ENCODE data around the gene MED22.

DNA sequence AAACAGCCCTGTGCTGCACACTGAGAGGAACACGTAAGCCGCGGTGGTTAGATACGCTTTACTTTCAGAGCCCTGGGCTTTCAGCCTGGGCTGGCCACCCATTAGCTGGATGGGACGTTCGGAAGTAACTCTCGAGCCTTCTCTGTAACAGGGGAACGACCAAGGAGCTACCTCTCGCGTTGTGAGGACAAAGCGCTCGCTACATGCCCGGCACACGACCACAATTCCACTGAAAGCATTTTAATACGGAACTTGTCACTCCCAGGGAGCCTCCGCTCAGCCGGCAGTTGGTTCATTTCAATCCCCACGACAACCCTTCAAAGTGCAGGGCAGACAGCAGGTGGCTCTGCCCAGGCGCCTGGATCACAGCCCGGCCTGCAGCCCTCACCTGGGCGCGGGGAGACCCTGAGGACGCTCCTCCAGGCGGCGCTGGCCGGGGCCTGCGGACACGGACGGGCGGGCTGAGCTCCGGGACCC, 8.0 kb upstream of the MED22 start:
- TF ChIP-seq, protein P1, sequence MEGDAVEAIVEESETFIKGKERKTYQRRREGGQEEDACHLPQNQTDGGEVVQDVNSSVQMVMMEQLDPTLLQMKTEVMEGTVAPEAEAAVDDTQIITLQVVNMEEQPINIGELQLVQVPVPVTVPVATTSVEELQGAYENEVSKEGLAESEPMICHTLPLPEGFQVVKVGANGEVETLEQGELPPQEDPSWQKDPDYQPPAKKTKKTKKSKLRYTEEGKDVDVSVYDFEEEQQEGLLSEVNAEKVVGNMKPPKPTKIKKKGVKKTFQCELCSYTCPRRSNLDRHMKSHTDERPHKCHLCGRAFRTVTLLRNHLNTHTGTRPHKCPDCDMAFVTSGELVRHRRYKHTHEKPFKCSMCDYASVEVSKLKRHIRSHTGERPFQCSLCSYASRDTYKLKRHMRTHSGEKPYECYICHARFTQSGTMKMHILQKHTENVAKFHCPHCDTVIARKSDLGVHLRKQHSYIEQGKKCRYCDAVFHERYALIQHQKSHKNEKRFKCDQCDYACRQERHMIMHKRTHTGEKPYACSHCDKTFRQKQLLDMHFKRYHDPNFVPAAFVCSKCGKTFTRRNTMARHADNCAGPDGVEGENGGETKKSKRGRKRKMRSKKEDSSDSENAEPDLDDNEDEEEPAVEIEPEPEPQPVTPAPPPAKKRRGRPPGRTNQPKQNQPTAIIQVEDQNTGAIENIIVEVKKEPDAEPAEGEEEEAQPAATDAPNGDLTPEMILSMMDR (tag by site-specific recombination; IDR thresholded peaks at IDR 0.05), result no peak
- TF ChIP-seq, protein P2, sequence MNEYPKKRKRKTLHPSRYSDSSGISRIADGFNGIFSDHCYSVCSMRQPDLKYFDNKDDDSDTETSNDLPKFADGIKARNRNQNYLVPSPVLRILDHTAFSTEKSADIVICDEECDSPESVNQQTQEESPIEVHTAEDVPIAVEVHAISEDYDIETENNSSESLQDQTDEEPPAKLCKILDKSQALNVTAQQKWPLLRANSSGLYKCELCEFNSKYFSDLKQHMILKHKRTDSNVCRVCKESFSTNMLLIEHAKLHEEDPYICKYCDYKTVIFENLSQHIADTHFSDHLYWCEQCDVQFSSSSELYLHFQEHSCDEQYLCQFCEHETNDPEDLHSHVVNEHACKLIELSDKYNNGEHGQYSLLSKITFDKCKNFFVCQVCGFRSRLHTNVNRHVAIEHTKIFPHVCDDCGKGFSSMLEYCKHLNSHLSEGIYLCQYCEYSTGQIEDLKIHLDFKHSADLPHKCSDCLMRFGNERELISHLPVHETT (tag by site-specific recombination; IDR thresholded peaks at IDR 0.05), result no peak
- TF ChIP-seq ZSCAN30 (tag by site-specific recombination; IDR thresholded peaks at IDR 0.05) (no peak), HOXA7 (CRISPR knock-in tag; IDR thresholded peaks at IDR 0.05; ENCODE audit: borderline replicate concordance) (no peak), TCF7L2 (IDR thresholded peaks at IDR 0.05; ENCODE audit: borderline replicate concordance, low read depth, low read length) (no peak), ZNF830 (tag by site-specific recombination; IDR thresholded peaks at IDR 0.05; ENCODE audit: low read depth) (no peak), ZNF2 (tag by site-specific recombination; IDR thresholded peaks at IDR 0.05) (no peak), ZBTB1 (tag by site-specific recombination; IDR thresholded peaks at IDR 0.05) (no peak), ZNF548 (tag by site-specific recombination; IDR thresholded peaks at IDR 0.05) (no peak)
- TF ChIP-seq, protein P3, sequence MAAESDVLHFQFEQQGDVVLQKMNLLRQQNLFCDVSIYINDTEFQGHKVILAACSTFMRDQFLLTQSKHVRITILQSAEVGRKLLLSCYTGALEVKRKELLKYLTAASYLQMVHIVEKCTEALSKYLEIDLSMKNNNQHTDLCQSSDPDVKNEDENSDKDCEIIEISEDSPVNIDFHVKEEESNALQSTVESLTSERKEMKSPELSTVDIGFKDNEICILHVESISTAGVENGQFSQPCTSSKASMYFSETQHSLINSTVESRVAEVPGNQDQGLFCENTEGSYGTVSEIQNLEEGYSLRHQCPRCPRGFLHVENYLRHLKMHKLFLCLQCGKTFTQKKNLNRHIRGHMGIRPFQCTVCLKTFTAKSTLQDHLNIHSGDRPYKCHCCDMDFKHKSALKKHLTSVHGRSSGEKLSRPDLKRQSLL (tag by site-specific recombination; IDR thresholded peaks at IDR 0.05), result no peak
- TF ChIP-seq, protein P4, sequence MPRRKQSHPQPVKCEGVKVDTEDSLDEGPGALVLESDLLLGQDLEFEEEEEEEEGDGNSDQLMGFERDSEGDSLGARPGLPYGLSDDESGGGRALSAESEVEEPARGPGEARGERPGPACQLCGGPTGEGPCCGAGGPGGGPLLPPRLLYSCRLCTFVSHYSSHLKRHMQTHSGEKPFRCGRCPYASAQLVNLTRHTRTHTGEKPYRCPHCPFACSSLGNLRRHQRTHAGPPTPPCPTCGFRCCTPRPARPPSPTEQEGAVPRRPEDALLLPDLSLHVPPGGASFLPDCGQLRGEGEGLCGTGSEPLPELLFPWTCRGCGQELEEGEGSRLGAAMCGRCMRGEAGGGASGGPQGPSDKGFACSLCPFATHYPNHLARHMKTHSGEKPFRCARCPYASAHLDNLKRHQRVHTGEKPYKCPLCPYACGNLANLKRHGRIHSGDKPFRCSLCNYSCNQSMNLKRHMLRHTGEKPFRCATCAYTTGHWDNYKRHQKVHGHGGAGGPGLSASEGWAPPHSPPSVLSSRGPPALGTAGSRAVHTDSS (tag by site-specific recombination; IDR thresholded peaks at IDR 0.05), result no peak

All from HEK293 (cell line).